Motor neuron (in vitro differentiated cells): ENCODE data around the gene SUB1. TPM values are rescaled to one million over a fixed set of nuclear protein-coding genes. Genes with fewer than 3 reads are reported as not detected.
"Not testable (repeated sequence)": the region's sequence is repeated elsewhere in the genome, so short reads cannot be mapped to it uniquely, and the experiment has no call there.

Experiments
- ATAC-seq, 8 experiments: fragments of 200-7000 bp; cut with Tn5 transposase; replicated peaks in 6 of 8; 2 replicates each; pipeline ENCODE4 v1.8.0; 2021; ENCODE audit warnings: mild to moderate bottlenecking in 8 of 8, moderate library complexity in 8 of 8
- H3K27ac ChIP-seq, 2 donors: fragments of 250-450 bp; sonication (Bioruptor Pico); 2 replicates each; pipeline ENCODE4 v1.9.0; 2021; ENCODE audit warnings: antibody characterized with exemption in 2 of 2, mild to moderate bottlenecking in 2 of 2, moderate library complexity in 1 of 2
- H3K4me1 ChIP-seq, 2 donors: fragments of 250-450 bp; sonication (Bioruptor Pico); replicated peaks in 1 of 2; 2 replicates each; pipeline ENCODE4 v1.6.1; 2021; ENCODE audit warnings: antibody characterized with exemption in 2 of 2, mild to moderate bottlenecking in 2 of 2, moderate library complexity in 1 of 2
- H3K4me3 ChIP-seq, 5 donors: fragments of 250-450 bp; sonication (Bioruptor Pico); 2 replicates each; pipeline ENCODE4 v1.9.0; 2021; ENCODE audit warnings: antibody characterized with exemption in 5 of 5, mild to moderate bottlenecking in 5 of 5, moderate library complexity in 4 of 5
- WGBS, 10 experiments: fragments of 450-650 bp; shearing (Covaris generic); methylation state at CpG; one replicate each; pipeline ENCODE4 v1.0.0; 2022; 5-methylcytosine and 5-hydroxymethylcytosine counted together
- in situ Hi-C, 9 experiments: fragments of 400-800 bp; cut with MboI; loops; one replicate each; pipeline ENCODE4 v1.15.0; 2021; ENCODE audit warnings: low sequenced_read_pairs in 9 of 9, low pct_unique_long_range_greater_than_20kb in 2 of 9; ENCODE audit not compliant: unreplicated experiment in 9 of 9
- total RNA-seq, 8 experiments: library from RNA; unstranded; fragments of 300-600 nt; gene quantifications; 2 replicates each; pipeline versions ENCODE4 v1.2.3 to v1.2.4, GENCODE V29; 2022

SUB1 gene
- total RNA-seq = 100 to 1,000 TPM; 123 to 587 (median 214) TPM

DNA sequence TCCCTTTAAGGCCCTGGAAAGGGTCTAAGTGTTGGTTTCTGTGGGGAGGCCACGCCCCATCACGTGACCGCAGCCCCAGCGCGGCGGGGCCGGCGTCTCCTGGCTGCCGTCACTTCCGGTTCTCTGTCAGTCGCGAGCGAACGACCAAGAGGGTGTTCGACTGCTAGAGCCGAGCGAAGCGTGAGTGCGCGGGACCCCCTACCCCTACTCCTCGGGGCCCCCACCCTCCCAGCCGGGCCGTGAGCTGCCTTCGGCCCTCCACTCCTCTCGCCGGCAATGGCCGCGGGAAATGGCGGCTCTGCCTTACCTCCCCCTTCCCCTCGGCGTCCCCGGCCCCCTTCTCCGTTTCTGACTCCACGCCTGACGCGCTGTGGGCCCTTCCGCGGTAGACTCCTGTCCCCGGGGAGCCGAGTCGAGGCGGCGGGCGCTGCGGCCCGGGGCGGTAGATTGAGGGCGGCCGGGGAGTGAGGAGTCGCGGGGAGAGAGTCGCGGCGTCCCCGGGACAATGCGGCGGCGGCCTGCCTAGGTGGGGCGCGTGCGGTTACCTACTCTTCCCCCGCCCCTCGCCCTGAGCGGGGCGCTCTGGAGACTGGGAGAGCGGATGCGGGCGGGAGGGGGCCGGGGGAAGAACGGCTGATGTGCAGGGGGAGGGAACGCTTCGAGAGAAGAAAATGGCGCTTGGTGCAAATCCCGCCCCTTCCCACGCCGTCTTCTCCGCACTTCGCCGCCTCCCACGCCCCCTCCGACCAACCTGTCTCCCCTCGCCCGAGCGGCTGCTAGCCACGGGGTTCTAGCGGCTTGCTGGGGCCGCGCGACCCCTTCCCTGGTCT is at the start of gene SUB1:
SUB1 (plus strand) TSS at position 112 of the 830 bp plus-strand sequence. CDS start 2,956 bp downstream, outside the sequence.
- in situ Hi-C loops = loop anchor here in 7 of 9 experiments (25.0 kb wide), 1 partner anchor 98 kb away; no protein-coding TSS in a partner anchor
- Histone ChIP-seq H3K4me1 (peaks cover 0 to 10% of the 10 kb centered on the region in 2 donors), H3K27ac (peak within 1 kb of the TSS; percentile 95 to 98), H3K4me3 (peak within 1 kb of the TSS; percentile 80 to 98 (median 91))
- 0 to 1% (median 0%) methylated on average over 1 to 12 of the region's 89 CpGs; no CpG with 5 or more reads in 4 of the 10 experiments for WGBS, 10 experiments
- ATAC-seq = peak; percentile 55 to 93 (median 90)

DNA sequence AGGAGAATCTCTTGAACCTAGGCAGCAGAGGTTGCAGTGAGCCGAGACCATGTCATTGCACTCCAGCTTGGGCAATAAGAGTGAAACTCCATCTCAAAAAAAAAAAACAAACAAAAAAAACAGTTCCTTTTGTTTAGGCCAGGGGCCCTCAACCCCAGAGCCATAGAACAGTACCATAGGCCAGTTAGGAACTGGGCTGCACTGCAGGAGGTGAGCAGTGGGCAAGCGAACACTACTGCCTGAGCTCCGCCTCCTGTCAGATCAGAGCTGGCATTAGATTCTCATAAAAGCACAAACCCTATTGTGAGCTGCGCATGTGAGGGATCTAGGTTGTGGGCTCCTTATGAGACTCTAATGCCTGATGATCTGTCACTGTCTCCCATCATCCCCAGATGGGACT is 49.1 kb upstream of the SUB1 start:
- in situ Hi-C loops = no loop called here
- peaks cover 14 to 16% of the 10 kb centered on the region in 2 donors for H3K4me1 ChIP-seq
- H3K4me3 ChIP-seq = no peak overlapping the region
- peak in 3 of 8 experiments; percentile 41 to 58 (median 44) for ATAC-seq
- no peak overlapping the region for H3K27ac ChIP-seq
- WGBS, 10 experiments = 80 to 100% (median 98%) methylated on average over 1 to 4 of the region's 4 CpGs; no CpG with 5 or more reads in 2 of the 10 experiments

DNA sequence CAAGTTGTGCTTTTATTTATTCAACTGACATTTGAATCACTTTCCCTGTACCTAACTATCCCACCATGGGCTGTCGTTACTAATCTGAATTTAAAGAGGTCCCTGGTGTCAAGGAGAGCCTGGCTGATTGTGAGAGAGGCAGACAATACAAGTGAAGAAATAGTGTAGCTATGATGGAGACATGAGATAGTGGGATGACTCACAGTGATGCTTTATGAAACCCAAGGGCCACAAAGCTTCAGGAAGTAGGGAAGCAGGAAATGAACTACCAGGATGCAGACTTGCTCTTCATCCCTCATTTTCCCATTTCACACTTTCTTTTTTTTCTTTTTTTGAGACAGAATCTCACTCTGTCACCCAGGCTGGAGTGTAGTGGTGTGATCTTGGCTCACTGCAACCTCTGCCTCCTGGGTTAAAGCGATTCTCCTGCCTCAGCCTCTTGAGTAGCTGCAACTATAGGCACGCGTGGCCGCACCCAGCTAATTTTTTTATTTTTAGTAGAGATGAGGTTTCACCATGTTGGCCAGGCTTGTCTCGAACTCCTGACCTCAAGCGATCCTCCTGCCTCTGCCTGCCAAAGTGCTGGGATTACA is 47.8 kb upstream of the SUB1 start:
- in situ Hi-C loops, H3K27ac ChIP-seq, H3K4me3 ChIP-seq, H3K4me1 ChIP-seq: not testable (repeated sequence)
- ATAC-seq = peak in 6 of 8 experiments; percentile 29 to 84 (median 74)
- 40 to 100% (median 72%) methylated on average over 1 to 4 of the region's 7 CpGs; no CpG with 5 or more reads in 1 of the 10 experiments for WGBS, 10 experiments

DNA sequence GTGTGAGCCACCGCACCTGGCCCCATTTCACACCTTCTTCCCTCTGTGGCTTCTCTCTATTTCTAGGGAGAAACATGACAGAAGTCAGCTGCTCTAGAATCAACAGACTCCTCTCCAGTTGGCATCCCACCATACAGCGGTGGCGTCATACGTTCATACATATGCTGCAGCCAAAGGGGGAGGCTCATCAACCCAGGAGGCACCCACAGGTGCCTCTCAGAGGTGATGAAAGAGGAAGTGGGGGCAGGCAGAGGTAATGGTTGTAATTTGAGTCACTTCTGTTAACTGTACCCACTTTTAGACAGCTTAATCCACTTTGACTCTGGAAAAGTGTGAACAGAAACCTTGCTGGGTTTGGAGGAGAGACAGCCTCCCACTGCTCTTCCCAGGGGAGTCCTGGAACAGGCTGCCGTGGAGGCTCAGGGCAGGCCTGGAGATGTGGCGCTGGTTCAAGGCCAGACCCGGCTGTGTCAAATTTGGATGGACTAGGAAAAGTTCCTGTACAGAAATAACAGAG is 47.3 kb upstream of the SUB1 start:
- 88 to 92% (median 90%) methylated on average over 2 to 6 of the region's 7 CpGs; no CpG with 5 or more reads in 5 of the 10 experiments for WGBS, 10 experiments

GRCh38 chr5:32539981-32540845 is 45.1 kb upstream of the SUB1 start:
- Histone ChIP-seq H3K4me3 (no peak overlapping the region), H3K4me1 (peaks cover 3 to 4% of the 10 kb centered on the region in 2 donors), H3K27ac (no peak overlapping the region)
- 0 to 100% (median 63%) methylated on average over 1 to 6 of the region's 6 CpGs; no CpG with 5 or more reads in 1 of the 10 experiments for WGBS, 10 experiments
- no peak for ATAC-seq
- in situ Hi-C loops = no loop called here

More for the DNA sequence above, 47.3 kb upstream of the SUB1 start:
- in situ Hi-C loops = no loop called here
- H3K4me1 ChIP-seq = peaks cover 3 to 4% of the 10 kb centered on the region in 2 donors
- ATAC-seq = no peak
- no peak overlapping the region for H3K4me3 ChIP-seq
- H3K27ac ChIP-seq = no peak overlapping the region

GRCh38 chr5:32541241-32541640 is 44.1 kb upstream of the SUB1 start:
- Histone ChIP-seq H3K4me1 (peaks cover 3% of the 10 kb centered on the region in 2 donors), H3K27ac (no peak overlapping the region), H3K4me3 (no peak overlapping the region)
- ATAC-seq = peak in 1 of 8 experiments; percentile 58
- WGBS, 10 experiments = 79 to 100% (median 100%) methylated on average over 1 to 3 of the region's 4 CpGs; no CpG with 5 or more reads in 3 of the 10 experiments
- in situ Hi-C loops = no loop called here

DNA sequence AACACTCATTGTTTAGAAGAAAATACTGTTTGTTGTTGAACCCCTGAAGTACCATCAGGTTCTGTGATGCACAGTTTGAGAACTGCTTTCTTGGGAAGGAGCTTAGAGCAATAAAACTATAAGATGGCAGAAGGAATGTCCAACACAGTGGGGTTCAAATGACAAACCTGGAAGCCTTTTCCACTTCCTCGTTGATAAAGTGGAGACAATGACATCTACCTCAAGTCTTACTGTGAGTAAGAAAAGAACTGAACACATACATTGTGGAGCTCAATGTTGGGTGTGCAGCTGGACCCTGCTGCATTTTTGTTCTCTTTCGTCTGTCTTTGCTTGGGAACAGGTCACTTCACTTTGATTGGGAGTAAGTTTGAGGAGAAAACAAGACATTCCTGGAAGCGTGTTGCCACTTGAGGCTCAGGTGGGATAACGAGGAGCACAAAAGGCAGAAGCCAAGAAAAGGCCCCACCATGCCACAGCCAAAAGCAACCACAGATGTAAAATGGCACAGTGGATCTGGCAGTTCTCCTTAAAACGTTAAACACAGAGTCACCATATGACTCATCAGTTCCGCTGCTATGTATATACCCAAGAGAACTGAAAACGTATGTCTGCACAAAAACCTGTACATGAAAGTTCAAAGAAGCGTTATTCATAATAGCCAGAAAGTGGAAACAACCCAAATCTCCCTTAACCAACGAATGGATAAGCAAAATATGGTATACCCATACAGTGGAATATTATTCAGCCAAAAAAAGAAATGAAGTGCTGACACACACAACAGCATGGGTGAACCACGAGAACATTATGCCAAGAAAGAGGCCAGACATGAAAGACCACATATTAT is 42.9 kb upstream of the SUB1 start:
- in situ Hi-C loops = no loop called here
- 48 to 94% (median 80%) methylated on average over 2 to 9 of the region's 10 CpGs for WGBS, 10 experiments
- ATAC-seq = no peak

DNA sequence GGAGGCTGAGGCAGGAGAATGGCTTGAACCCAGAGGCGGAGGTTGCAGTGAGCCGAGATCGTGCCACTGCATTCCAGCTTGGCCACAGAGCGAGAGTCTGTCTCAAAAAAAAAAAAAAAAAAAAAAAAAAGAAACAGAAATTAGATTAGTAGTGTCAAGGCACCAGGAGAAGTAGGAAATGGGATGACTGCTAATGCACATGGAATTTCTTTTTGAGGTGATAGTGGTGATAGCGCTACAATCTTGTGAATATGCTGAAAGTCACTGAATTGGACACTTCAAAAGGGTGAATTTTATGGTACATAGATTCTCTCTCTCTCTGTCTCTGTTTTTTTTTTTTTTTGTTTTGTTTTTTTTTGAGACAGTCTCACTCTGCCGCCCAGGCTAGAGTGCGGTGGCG is 42.1 kb upstream of the SUB1 start:
- H3K27ac ChIP-seq = no peak overlapping the region
- in situ Hi-C loops = no loop called here
- no peaks in the 10 kb centered on the region for H3K4me1 ChIP-seq
- H3K4me3 ChIP-seq = no peak overlapping the region
- 89 to 100% (median 96%) methylated on average over 2 to 7 of the region's 8 CpGs; no CpG with 5 or more reads in 1 of the 10 experiments for WGBS, 10 experiments
- ATAC-seq = no peak

More for the DNA sequence above, 42.9 kb upstream of the SUB1 start:
- Histone ChIP-seq H3K4me3 (no peak overlapping the region), H3K4me1 (peaks cover 0 to under 1% of the 10 kb centered on the region in 2 donors), H3K27ac (no peak overlapping the region)

DNA sequence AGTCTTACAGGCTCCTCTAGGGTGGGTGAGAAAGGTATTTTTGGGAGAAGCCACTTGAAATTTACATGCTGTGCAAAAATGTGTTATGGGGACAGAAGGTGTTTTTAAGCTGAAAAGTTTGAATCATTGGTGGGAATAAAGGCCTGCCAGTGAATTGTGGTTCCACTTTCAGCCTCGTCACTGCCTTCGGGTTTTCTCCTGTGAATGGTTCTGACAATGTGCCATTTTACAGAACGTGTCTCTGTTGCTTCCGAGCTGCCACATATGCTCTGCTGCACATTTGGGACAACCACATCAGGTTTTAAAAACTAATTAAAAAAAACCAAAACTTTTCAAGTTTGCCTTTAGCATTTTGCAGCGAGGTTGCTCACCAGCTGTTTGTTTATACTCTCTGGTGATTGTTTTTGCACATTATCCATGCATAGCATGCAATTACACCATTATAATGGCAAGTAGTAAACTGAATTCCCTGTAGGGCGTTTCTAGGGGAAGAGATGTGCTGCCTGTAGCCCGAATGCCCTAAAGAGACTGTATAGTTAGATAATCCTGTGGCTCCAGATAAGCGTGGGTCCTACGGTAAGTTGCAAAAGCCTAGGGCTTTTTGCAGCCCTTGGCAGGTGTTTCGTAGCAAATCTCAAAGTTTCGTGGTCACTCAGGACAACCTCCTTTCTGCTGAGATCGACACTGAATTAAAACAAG is 40.1 kb upstream of the SUB1 start:
- peak in 3 of 8 experiments; percentile 76 to 95 (median 78) for ATAC-seq
- 4 to 85% (median 70%) methylated on average over 3 to 12 of the region's 12 CpGs for WGBS, 10 experiments
- Histone ChIP-seq H3K4me1 (no peaks in the 10 kb centered on the region), H3K27ac (no peak overlapping the region), H3K4me3 (no peak overlapping the region)
- in situ Hi-C loops = no loop called here

DNA sequence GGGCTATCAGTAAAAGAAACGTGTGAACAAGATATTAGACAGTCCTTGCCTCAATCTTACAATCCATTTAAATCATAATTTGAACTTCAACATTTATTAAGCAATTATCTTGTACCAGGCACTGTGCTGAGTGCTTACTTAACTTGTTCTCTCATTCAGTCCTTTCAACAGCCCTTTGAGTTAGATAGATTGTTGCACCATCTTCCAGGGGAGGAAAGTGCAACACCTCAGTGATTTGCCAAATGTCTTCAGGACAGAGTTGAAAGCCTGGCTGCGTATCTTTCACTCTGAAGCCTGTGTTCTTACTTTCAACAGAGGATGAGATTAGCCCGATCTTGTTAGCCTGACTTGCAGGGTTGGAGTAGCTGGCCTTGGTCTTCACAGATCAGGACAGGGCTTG is 34.2 kb upstream of the SUB1 start:
- in situ Hi-C loops = no loop called here
- no peak overlapping the region for H3K4me3 ChIP-seq
- no peak for ATAC-seq
- no peaks in the 10 kb centered on the region for H3K4me1 ChIP-seq
- WGBS, 10 experiments = 40 to 100% (median 67%) methylated on average over 1 to 3 of the region's 3 CpGs; no CpG with 5 or more reads in 4 of the 10 experiments
- no peak overlapping the region for H3K27ac ChIP-seq

- 83 to 100% (median 96%) methylated on average over 1 to 2 of the region's 2 CpGs; no CpG with 5 or more reads in 4 of the 10 experiments for WGBS, 10 experiments
- no peak overlapping the region for H3K4me3 ChIP-seq
- in situ Hi-C loops = no loop called here
- no peak for ATAC-seq
- H3K4me1 ChIP-seq = no peaks in the 10 kb centered on the region
- H3K27ac ChIP-seq = no peak overlapping the region
Measured at GRCh38 chr5:32551865-32552264, 33.5 kb upstream of the SUB1 start.
